ENCODE data around the gene CACNA2D4.

CACNA2D4 gene

GRCh38 chr12:1812650-1813302 lies 105.7 kb downstream of the CACNA2D4 start:
- no peak for DNase-seq

- DNase-seq, result no peak
Measured at GRCh38 chr12:1811948-1812291, 106.5 kb downstream of the CACNA2D4 start.

GRCh38 chr12:1811281-1811947 lies 107.0 kb downstream of the CACNA2D4 start:
- no peak for DNase-seq

- DNase-seq, result no peak
Measured at GRCh38 chr12:1810931-1811280, 107.5 kb downstream of the CACNA2D4 start.

- no peak for DNase-seq
Measured at GRCh38 chr12:1810201-1810930, 108.1 kb downstream of the CACNA2D4 start.

- no peak for DNase-seq
Measured at GRCh38 chr12:1809591-1810190, 108.8 kb downstream of the CACNA2D4 start.

GRCh38 chr12:1808798-1809480 lies 109.5 kb downstream of the CACNA2D4 start:
- DNase-seq, result no peak

GRCh38 chr12:1808036-1808797 lies 110.2 kb downstream of the CACNA2D4 start:
- no peak for DNase-seq

- DNase-seq, result no peak
Measured at GRCh38 chr12:1807087-1807860, 111.2 kb downstream of the CACNA2D4 start.

GRCh38 chr12:1806301-1807086 lies 112.0 kb downstream of the CACNA2D4 start:
- DNase-seq, result no peak

GRCh38 chr12:1805441-1806081 lies 112.9 kb downstream of the CACNA2D4 start:
- DNase-seq, result no peak

- DNase-seq, result peak; percentile 96
Measured at GRCh38 chr12:1804545-1805332, 113.7 kb downstream of the CACNA2D4 start.

GRCh38 chr12:1803736-1804135 lies 114.7 kb downstream of the CACNA2D4 start:
- DNase-seq, result no peak

- no peak for DNase-seq
Measured at GRCh38 chr12:1801303-1801975, 117.0 kb downstream of the CACNA2D4 start.

GRCh38 chr12:1800401-1801302 lies 117.8 kb downstream of the CACNA2D4 start:
- DNase-seq, result peak; percentile 66

- DNase-seq, result no peak
Measured at GRCh38 chr12:1799882-1800400, 118.5 kb downstream of the CACNA2D4 start.

Data from NCI-H82 (cell line).